ENCODE results near the gene SYT15.
"Not testable (repeated sequence)": the region's sequence is repeated elsewhere in the genome, so short reads cannot be mapped to it uniquely, and the experiment has no call there.

The SYT15 gene

GRCh38 chr10:46597616-46598246 is 18.8 kb downstream of the SYT15 start:
- H3K27ac ChIP-seq: not testable (repeated sequence)

- H3K27ac ChIP-seq: not testable (repeated sequence)
These were observed 21.6 kb downstream of the SYT15 start for GRCh38 chr10:46600516-46600915.

GRCh38 chr10:46615540-46615939 is 36.6 kb downstream of the SYT15 start:
- H3K27ac ChIP-seq: not testable (repeated sequence)

- not testable (repeated sequence) for H3K27ac ChIP-seq
These were observed 37.3 kb downstream of the SYT15 start for GRCh38 chr10:46616227-46616626.

GRCh38 chr10:46617134-46617533 is 38.2 kb downstream of the SYT15 start:
- not testable (repeated sequence) for H3K27ac ChIP-seq

- not testable (repeated sequence) for H3K27ac ChIP-seq
These were observed 39.0 kb downstream of the SYT15 start for GRCh38 chr10:46617913-46618312.

GRCh38 chr10:46623899-46624654 is 45.1 kb downstream of the SYT15 start:
- H3K27ac ChIP-seq: not testable (repeated sequence)

- H3K27ac ChIP-seq: not testable (repeated sequence)
These were observed 50.9 kb downstream of the SYT15 start for GRCh38 chr10:46629805-46630204.

GRCh38 chr10:46630816-46631215 is 51.9 kb downstream of the SYT15 start:
- not testable (repeated sequence) for H3K27ac ChIP-seq

GRCh38 chr10:46631683-46632082 is 52.8 kb downstream of the SYT15 start:
- H3K27ac ChIP-seq: not testable (repeated sequence)

GRCh38 chr10:46634698-46635097 is 55.8 kb downstream of the SYT15 start:
- H3K27ac ChIP-seq: not testable (repeated sequence)

GRCh38 chr10:46635364-46635959 is 56.5 kb downstream of the SYT15 start:
- not testable (repeated sequence) for H3K27ac ChIP-seq

GRCh38 chr10:46640005-46640404 is 61.1 kb downstream of the SYT15 start:
- not testable (repeated sequence) for H3K27ac ChIP-seq
